Stimulated activated CD4-positive, alpha-beta T cell treated with anti-CD3 and anti-CD28 coated beads, Interleukin-4, amount 100 ng/mL, for 1 hour (primary cell): ENCODE data around the gene SELPLG.
"Not testable (repeated sequence)": the region's sequence is repeated elsewhere in the genome, so short reads cannot be mapped to it uniquely, and the experiment has no call there.

Experiments used
- DNase-seq: peaks from one replicate; pipeline ENCODE4 v3.0.0-alpha.2; 2020

SELPLG gene

GRCh38 chr12:108654622-108655021 lies 20.9 kb upstream of the SELPLG start:
- not testable (repeated sequence) for DNase-seq

DNA sequence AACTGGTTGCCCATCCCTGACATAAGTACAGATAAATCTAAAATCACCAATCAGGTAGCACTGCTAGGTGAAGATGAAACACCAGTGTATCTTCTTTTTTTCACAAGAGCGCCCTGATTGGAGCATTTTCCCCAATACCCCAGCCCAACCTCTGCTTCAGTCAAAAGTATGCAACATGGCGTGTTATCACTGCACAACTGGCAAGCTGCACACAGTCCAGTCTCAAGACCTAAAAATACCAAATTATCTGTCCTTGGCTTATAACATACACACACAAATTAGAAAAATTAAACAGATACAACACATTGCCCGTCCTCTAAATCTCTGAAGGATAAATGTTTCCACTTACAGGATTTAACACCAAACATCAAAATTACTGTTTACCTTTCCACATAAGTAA lies 20.2 kb upstream of the SELPLG start:
- no peak for DNase-seq

DNA sequence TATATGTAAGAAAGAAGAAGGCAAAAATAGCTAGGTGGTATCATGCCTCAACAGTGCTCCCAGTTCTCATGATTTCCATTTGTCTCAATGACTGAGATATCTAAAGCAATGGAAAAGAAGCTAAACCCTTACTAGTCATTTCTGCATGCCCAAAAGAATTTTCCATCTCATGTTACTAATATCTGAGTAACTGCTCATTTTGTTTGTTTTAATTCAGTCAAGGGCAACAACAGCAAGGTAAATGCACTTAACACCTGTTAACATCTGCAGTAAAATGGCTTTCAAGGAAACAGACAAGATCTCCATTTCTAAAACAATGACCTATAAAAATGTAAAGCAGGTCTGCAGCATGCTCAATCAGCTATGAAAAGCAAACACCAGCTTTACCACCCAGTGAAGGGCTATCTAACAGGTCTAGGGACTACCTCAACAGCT lies 19.4 kb upstream of the SELPLG start:
- DNase-seq = no peak

- DNase-seq = no peak
Measured at GRCh38 chr12:108650083-108650482, 16.4 kb upstream of the SELPLG start.

DNA sequence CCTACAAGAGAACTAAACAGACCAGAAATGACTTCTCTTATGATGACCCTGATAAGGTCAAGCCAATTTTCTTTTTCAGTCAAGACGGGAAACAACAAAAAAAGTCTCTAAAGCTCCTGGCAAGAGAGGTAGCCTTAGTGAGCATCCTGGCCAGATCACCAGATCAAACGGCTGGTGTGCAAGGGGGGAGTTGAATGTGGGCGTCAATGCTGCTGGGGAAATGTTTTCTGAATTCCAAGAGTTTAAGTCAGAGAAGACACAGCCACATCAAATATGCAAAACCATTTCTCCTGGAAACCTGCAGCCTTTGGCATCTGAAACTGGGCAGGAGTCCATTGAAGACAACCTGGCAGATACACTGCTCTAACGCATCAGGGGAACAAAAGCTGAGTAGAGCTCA lies 16.0 kb upstream of the SELPLG start:
- DNase-seq = no peak

DNA sequence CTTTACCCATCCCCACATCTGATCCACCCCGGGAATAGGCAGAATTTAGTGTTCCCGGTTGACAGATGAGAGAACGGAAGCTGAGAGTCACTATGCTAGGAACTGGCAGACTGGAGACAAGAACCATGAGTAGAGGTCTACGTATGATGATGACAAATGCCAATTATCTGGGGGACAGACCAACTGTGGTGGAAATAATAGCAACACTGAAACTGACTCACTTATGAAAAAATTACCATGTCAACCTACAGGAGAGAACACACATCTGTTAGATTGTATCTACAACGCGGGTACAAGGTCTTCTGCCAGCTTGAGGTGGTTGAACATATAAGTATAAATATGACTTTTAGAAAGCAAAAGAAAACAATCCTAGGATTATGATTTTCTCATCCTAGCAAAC lies 15.4 kb upstream of the SELPLG start:
- DNase-seq = no peak

DNA sequence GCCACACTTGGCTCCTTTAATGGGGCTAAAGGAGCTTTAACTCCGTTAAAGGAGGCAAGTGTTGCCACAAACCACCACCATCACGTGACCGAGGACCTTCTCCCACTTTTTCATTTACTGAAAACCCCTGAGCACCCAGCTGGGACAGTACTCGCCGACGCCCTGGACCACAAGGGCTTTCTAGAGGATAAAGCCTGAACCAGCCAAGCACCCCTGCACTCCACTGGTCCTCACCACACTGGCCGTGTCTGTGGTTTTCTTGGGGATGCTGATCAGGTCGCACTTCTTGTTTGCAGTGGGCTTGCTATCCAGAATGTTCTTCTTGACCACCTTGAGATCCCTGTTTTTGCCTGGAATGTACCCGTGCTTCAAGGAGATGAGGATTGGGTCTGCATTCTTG lies 14.7 kb upstream of the SELPLG start:
- DNase-seq = no peak

- no peak for DNase-seq
Measured at GRCh38 chr12:108647585-108648287, 14.0 kb upstream of the SELPLG start.

DNA sequence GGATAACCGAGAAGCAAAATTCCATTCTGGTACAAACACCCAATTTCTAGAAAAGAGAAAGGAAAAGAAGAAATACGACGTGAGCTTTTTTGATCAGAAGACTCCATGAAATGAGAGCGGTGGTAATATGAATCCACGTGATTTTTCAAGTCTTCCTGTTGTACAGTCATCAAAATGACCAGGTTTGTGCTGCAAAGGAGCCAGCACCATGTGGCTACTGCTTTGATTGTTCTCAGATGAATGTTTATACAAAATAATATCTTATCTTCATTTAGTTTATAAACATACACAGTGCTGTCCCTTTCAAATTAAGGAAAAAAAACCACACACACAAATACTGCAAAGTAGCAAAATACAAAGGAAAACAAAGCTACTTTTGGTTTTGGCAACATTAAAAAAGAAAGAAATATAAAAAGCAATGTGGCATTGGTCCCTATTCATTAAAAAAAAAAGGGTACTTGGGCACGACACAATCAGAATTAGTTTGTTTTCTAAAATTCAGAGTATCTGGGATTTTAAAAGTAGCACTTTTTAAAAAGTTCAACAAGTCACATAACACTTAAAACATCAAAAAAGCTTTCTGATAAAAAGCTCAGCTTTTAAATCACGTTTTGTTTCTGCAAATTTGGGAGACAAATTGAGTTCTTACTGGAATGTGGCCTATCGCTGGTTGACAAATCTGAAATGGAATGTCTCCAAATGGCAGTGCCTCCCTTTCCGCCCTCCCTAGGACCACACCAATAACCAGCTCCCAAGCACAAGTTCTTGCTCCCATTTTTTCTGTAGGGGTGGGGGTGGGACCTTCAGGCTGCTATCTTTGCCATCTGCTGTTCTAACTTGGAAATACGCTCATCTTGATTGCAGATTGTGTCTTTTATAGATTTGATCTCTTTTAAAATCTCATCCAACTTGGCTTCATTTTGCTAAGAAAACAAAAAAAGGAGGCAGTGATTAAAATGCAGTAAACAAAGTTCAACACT lies 13.2 kb upstream of the SELPLG start:
- DNase-seq = no peak

DNA sequence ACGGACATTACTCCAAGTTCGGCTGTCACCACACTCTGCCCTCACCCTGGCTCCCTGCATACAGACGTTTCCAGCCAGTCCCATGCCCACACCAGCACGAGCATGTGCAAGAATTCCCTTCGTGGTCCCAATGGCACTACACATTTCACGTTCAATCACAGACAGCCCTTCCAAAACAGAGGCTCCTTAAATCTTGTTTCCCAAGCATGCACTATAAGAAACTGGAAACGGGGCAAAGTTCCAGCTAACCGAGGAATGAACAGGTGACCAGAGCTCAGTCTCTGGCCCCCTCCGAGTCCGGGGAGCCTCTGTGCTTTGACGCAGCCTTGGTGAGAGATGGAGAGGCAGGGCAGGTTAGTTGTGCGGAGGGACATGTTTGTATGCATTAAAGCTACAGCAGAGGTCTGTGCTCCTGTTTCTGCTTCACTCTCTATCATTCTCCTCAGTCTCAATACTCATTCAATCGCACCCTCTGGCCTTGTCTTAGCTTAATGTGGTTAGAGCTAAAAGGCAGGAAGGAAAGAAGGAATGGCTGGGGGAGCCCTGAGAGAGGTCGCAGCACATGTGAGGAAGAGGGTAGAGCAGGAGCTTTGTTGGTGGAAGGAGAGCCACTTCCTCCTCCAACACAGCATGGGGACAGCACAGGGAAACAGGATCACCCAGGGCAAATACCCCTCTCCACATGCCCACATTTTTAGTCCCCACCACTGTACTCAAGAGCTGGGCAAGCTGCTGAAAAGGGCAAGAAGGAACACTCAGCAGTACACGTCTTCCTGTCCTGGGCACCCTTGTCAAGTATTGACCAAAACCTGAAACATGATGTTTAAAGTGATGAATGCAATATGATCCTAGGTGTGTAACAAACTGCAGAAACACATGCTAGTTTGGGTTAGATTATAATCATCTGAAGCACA lies 12.2 kb upstream of the SELPLG start:
- DNase-seq = no peak

DNA sequence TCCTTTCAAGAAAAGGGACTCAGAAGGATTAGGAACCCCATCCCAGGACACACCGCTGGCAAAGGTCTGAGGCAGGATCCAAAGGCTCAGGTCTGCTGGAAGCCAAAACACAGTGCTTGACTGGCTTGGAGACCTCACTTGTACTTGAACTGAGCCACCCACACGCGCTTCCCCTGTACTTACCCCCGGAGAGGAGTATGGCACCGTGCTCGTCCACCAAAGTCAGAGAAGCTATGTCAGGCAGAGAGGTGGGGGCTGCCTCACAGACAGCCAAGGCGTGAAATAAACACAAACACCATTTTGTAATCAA lies 11.1 kb upstream of the SELPLG start:
- no peak for DNase-seq

DNA sequence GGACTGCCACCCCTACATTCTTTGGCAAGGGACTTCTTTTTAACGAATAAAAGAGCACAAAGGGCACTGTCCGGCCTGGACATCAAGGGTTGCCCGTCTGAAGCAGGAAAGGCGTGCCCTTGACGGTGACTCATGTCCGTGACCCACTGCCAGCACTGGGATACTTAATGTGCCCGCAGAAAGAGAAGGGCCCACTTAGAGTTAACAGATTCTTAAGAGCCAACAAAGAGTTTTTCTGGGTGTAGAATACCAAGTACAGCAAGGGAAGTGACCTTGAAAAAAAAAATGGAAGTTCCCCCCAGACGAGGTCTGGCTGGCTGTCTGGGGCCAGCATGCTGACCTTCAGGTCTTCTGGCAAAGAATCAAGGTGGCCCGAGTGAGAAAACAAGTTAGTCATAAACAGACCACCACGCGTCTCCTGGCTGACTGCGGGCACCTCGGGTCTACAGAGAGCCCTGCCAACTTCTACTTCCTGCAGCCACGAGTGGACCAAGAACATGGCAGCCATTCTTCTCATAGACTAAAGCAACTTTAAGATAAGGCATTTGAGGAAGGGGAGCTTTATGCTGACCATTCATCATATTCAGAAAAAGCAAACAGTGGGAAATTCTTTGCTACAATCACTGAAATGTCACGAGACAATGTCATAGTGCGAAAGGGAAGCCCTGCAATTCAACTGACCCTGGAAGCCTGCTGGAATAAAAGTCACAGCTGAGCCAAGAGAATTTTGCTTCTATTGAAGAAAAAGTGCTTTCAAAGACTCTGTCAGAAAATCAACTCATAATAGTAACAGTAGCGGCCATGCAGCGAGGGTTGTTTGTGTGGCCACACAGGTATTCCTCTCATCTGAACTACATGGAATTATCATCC lies 10.5 kb upstream of the SELPLG start:
- DNase-seq = no peak

GRCh38 chr12:108642899-108643654 lies 9.4 kb upstream of the SELPLG start:
- DNase-seq = no peak

DNA sequence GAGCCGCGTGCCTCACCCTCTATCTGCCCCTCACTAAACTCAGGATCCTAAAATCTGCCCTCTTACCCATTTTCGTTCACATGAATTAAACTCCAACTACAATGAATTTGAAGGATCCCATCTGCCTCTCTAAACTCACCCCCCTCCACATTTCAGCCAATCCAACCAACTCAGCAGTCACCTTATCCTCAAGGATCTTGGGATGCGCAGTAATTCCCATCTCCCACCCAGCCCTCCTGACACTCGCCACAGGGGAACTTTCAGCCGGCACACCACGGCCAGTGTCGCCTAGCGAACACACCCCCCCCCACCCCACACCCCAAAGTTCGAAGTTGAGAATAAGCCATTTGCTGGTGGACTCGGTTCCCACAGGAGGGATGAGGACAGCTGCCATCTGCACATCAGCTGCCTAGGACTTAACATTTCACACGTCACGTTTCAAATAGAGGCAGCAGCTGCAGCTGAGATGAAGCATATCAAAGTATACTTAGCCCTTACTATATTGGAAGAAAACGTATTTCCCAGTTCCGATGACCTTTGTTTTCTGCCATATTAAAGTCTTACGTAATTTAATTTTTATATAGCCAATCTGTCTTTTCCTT lies 8.7 kb upstream of the SELPLG start:
- DNase-seq = no peak

DNA sequence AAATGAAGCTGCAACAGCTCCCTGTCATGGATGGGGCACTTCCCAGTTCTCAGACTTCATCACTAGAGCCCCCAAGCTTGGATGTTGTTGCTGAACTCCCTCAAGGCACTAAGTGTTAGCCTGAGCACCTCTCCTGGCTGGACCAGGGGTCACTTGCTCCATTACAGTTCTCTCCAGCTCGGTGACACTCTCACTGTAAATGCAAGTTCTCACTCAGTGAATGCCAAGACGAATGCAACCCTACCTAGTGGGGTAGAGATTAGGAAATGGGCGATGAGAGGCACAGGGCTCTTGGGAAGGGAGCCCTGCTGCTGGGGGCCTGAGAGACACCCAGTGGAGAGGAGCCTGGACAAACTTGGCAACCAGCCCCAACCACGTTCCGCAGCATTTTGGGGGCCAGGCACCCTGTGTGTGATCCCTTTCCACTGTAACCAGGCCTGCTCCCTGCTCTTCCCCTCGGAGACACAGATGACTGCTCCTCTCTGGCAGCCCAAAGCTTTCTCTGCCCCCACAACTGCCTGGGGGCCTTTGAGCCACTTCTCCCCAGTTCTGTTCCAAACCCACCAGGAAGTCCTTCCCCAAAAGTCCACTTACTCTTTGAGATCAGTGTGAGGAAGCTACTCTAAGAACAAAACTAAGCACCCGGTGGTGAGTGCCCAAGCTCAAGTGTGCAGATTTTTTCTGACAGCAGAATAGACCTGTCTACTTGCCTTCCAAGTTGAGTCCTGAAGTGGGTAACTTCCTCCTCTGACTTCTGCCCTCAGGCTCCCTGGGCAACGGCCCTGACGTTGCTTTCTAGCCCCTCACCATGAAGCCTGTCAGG lies 8.0 kb upstream of the SELPLG start:
- no peak for DNase-seq

- no peak for DNase-seq
Measured at GRCh38 chr12:108640802-108641445, 7.2 kb upstream of the SELPLG start.

GRCh38 chr12:108638997-108639822 lies 5.5 kb upstream of the SELPLG start:
- no peak for DNase-seq

- DNase-seq = no peak
Measured at GRCh38 chr12:108638141-108638827, 4.6 kb upstream of the SELPLG start.
